Activated CD4-positive, CD25-positive, alpha-beta regulatory T cell treated with anti-CD3 and anti-CD28 coated beads, Interleukin-2, amount 50 U/mL, for 72 hours (primary cell): ENCODE results near the gene MAP2.
A peak's percentile ranks its signal among the peaks of the same experiment; 100 is the strongest.

ENCODE experiments used
- DNase-seq: peaks from one replicate; pipeline ENCODE4 v3.0.0; 2021

MAP2 gene

GRCh38 chr2:209753020-209753419, 329.2 kb downstream of the MAP2 start:
- no peak for DNase-seq

GRCh38 chr2:209757163-209757562, 333.3 kb downstream of the MAP2 start:
- no peak for DNase-seq

GRCh38 chr2:209761566-209761965, 337.7 kb downstream of the MAP2 start:
- no peak for DNase-seq

GRCh38 chr2:209762563-209762962, 338.7 kb downstream of the MAP2 start:
- DNase-seq = no peak

- DNase-seq = no peak
Measured at GRCh38 chr2:209763106-209763505, 339.3 kb downstream of the MAP2 start.

GRCh38 chr2:209766613-209767012, 342.8 kb downstream of the MAP2 start:
- no peak for DNase-seq

GRCh38 chr2:209767316-209767715, 343.5 kb downstream of the MAP2 start:
- DNase-seq = no peak

- DNase-seq = no peak
Measured at GRCh38 chr2:209768557-209768956, 344.7 kb downstream of the MAP2 start.

- DNase-seq = peak; percentile 29
Measured at GRCh38 chr2:209771474-209772289, 347.8 kb downstream of the MAP2 start, which contains the start of gene UNC80. TSS of gene UNC80 (plus strand) at chr2:209771832. CDS start at chr2:209772073, 241 bp downstream.

- no peak for DNase-seq
Measured at GRCh38 chr2:209772290-209772685, 348.4 kb downstream of the MAP2 start.

GRCh38 chr2:209773377-209773776, 349.5 kb downstream of the MAP2 start:
- no peak for DNase-seq
